Measurements from ENCODE around the gene XPNPEP2. TPM values are rescaled to one million over a fixed set of nuclear protein-coding genes. Genes with fewer than 3 reads are reported as not detected.

Gene XPNPEP2
- polyA plus RNA-seq, 3 donors, result 0.19 TPM; not detected in 2

GRCh38 chrX:129695937-129696336, 42.8 kb upstream of the XPNPEP2 start:
- intact Hi-C loops (cut with micrococcal nuclease), result no loop called here
- H3K4me1 ChIP-seq (ENCODE audit: control insufficient read depth in 1 of 2, insufficient read depth in 2 of 2, low read length in 2 of 2), result no peaks in the 10 kb centered on the region
- no peaks in the 10 kb centered on the region for H3K9me3 ChIP-seq (replicated peaks in 1 of 2; ENCODE audit: control insufficient read depth in 1 of 2, insufficient read depth in 1 of 2, low read length in 2 of 2)
- H3K79me2 ChIP-seq (ENCODE audit: insufficient read depth, low read length), result no peaks in the 10 kb centered on the region
- H3K27me3 Mint-ChIP-seq (ENCODE audit: low read depth in 3 of 3), result peaks cover 0 to 4% (median 1%) of the 10 kb centered on the region in 3 donors
- WGBS (ENCODE audit: insufficient coverage), result no CpG with 5 or more reads among the region's 8 CpGs
- no peak overlapping the region for H3K27ac Mint-ChIP-seq
- no peak overlapping the region for H3K4me2 ChIP-seq (replicated peaks; ENCODE audit: extremely low read depth, low read length, poor library complexity, severe bottlenecking)
- DNase-seq, result no peak
- no peak overlapping the region for H3K4me3 Mint-ChIP-seq
- H3K4me3 ChIP-seq (replicated peaks in 1 of 3; ENCODE audit: low read depth in 2 of 3, low read length in 3 of 3), result no peak overlapping the region
- TF ChIP-seq CTCF (IDR thresholded peaks at IDR 0.05), result no peak
- no peak overlapping the region for H3K27ac ChIP-seq (ENCODE audit: low read depth in 1 of 2, low read length in 2 of 2)
- no peak overlapping the region for H2AFZ ChIP-seq (ENCODE audit: insufficient read depth, low read depth, low read length, poor library complexity, severe bottlenecking)
- no peaks in the 10 kb centered on the region for H3K36me3 Mint-ChIP-seq
- H3K9ac ChIP-seq (ENCODE audit: insufficient read depth, low read length, poor library complexity, severe bottlenecking), result no peak overlapping the region
- peaks cover 4% of the 10 kb centered on the region for H3K4me1 Mint-ChIP-seq
- H3K36me3 ChIP-seq (replicated peaks in 1 of 2; ENCODE audit: control insufficient read depth in 1 of 2, insufficient read depth in 2 of 2, low read length in 2 of 2), result no peaks in the 10 kb centered on the region
- H4K20me1 ChIP-seq (ENCODE audit: insufficient read depth, low read length), result no peaks in the 10 kb centered on the region
- H3K9me3 Mint-ChIP-seq, result peaks cover 0 to 2% (median 0%) of the 10 kb centered on the region in 7 donors
- H3K27me3 ChIP-seq (ENCODE audit: control insufficient read depth in 2 of 2, insufficient read depth in 2 of 2, low read length in 2 of 2), result no peaks in the 10 kb centered on the region

- 82% methylated on average over 3 of the region's 8 CpGs for WGBS (ENCODE audit: insufficient coverage)
- H3K79me2 ChIP-seq (ENCODE audit: insufficient read depth, low read length), result no peaks in the 10 kb centered on the region
- intact Hi-C loops (cut with micrococcal nuclease), result no loop called here
- Mint-ChIP-seq H3K27me3 (ENCODE audit: low read depth in 3 of 3) (peaks cover 0 to 4% (median 1%) of the 10 kb centered on the region in 3 donors), H3K4me3 (no peak overlapping the region), H3K4me1 (peaks cover 4% of the 10 kb centered on the region), H3K9me3 (peaks cover 0 to 2% (median 0%) of the 10 kb centered on the region in 7 donors), H3K27ac (no peak overlapping the region), H3K36me3 (no peaks in the 10 kb centered on the region)
- TF ChIP-seq CTCF (IDR thresholded peaks at IDR 0.05), result no peak
- H3K4me1 ChIP-seq (ENCODE audit: control insufficient read depth in 1 of 2, insufficient read depth in 2 of 2, low read length in 2 of 2), result no peaks in the 10 kb centered on the region
- H4K20me1 ChIP-seq (ENCODE audit: insufficient read depth, low read length), result no peaks in the 10 kb centered on the region
- no peak overlapping the region for H3K4me2 ChIP-seq (replicated peaks; ENCODE audit: extremely low read depth, low read length, poor library complexity, severe bottlenecking)
- no peak overlapping the region for H3K9ac ChIP-seq (ENCODE audit: insufficient read depth, low read length, poor library complexity, severe bottlenecking)
- no peak overlapping the region for H3K4me3 ChIP-seq (replicated peaks in 1 of 3; ENCODE audit: low read depth in 2 of 3, low read length in 3 of 3)
- no peaks in the 10 kb centered on the region for H3K36me3 ChIP-seq (replicated peaks in 1 of 2; ENCODE audit: control insufficient read depth in 1 of 2, insufficient read depth in 2 of 2, low read length in 2 of 2)
- no peaks in the 10 kb centered on the region for H3K9me3 ChIP-seq (replicated peaks in 1 of 2; ENCODE audit: control insufficient read depth in 1 of 2, insufficient read depth in 1 of 2, low read length in 2 of 2)
- no peak for DNase-seq
- H3K27me3 ChIP-seq (ENCODE audit: control insufficient read depth in 2 of 2, insufficient read depth in 2 of 2, low read length in 2 of 2), result no peaks in the 10 kb centered on the region
- H3K27ac ChIP-seq (ENCODE audit: low read depth in 1 of 2, low read length in 2 of 2), result no peak overlapping the region
- H2AFZ ChIP-seq (ENCODE audit: insufficient read depth, low read depth, low read length, poor library complexity, severe bottlenecking), result no peak overlapping the region
Measured at GRCh38 chrX:129696463-129697155, 42.2 kb upstream of the XPNPEP2 start.
